Activated CD4-positive, alpha-beta T cell treated with anti-CD3 and anti-CD28 coated beads, Interleukin-2, Interleukin-4, amounts not matched to agents 100 ng/mL and 50 ng/mL, durations not matched to agents 16 hours and 8 hours (primary cell): ENCODE data around the gene DST.

Source experiments
- DNase-seq: peaks from one replicate; pipeline ENCODE4 v3.0.0-alpha.2; 2020; ENCODE audit warnings: low spot score

The DST gene

GRCh38 chr6:56434606-56435005, 208.1 kb downstream of the DST start:
- no peak for DNase-seq

- DNase-seq, result no peak
Observed at GRCh38 chr6:56433119-56433518, 209.6 kb downstream of the DST start.

- DNase-seq, result no peak
Observed at GRCh38 chr6:56432194-56432593, 210.5 kb downstream of the DST start.

DNA sequence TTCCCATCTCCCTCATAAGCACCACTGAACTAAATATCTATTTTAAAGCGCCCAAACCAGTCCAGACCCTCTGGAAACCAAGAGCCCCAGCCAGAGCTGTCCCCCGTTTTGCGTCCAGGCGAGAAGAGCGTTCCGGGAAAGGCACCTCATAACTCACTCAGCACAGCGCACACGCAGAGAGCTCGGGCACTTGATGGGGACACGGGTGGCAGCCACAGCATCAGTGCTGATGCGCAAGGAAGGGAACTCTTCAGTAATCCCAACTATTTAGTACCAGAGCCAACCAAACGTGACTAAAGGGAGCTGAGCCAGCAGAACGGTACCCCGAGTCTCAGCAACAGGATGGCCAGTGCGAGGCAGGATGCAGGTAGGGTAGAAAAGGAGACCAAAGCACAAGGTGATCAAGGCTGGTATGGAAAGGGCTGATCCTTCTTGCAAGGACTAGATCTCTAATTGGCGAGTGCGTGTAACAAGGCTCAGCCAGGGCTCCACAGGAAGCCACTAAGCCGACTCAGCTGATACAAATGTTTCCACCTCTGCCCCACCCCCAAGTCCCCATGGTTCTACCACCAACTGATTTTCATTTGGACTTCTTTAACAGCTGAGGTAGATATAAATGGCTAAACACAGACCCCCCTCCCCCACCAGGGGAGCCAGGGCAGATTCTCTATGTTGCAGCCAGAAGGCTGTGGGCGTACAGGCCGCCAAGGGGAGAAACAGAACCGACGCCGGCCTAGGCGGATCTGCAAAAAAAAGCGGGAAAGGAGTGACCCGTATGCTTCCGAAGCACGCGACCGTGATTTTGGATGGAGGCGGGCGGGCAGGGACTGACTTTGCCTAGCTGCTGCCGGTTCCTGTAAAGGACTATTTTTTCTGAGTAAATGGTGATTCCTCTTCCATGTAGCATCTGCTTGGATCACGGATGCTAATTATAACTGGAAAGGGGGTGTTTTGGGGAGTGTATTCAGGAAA, 211.8 kb downstream of the DST start:
- no peak for DNase-seq

DNA sequence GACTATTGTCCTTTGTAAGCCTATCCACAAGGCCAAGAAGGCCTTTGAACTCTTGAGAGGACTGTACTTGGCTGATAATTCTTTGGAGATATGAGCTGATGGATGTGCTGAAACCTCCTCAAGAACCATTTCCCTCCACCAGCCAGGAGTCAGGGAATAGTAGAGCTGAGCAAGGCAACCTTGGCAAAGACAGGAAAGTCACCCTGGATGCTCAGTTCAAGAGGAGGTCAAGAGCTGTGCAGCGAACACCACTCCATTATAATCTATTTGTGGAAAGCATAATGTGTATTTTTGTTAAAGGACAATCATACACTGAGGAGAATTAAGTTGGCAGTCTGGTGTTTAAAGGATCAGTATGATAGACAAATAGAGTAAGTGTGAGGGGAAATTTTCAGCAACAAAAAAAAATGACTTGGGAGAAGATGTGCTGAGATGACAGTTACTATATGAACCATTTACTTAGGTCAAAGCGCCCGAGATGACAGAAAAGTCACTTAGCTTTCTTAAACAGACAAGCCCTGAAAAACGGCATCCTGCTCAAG, 218.1 kb downstream of the DST start:
- DNase-seq, result no peak

GRCh38 chr6:56424064-56424463, 218.6 kb downstream of the DST start:
- DNase-seq, result no peak

- no peak for DNase-seq
Observed at GRCh38 chr6:56420296-56420695, 222.4 kb downstream of the DST start.

GRCh38 chr6:56419191-56419590, 223.5 kb downstream of the DST start:
- no peak for DNase-seq

DNA sequence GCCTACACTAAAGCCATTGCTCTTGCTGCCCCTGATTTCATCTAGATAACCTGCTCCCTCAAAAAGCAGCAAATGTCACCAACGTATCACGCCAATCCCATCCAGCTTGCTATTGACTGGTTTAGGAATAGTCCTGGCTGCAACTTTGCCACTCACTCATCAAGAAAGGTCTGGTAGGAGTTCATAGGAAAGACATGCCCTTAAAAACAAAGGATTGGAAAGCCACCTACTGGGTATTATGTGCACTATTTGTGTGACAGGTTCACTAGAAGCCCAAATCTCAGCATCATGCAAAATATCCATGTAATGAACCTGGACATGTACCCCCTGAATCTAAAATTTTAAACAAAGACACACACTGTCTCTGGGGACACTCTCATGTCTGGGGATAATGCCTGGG, 224.9 kb downstream of the DST start:
- no peak for DNase-seq

- no peak for DNase-seq
Observed at GRCh38 chr6:56416247-56416646, 226.4 kb downstream of the DST start.

DNA sequence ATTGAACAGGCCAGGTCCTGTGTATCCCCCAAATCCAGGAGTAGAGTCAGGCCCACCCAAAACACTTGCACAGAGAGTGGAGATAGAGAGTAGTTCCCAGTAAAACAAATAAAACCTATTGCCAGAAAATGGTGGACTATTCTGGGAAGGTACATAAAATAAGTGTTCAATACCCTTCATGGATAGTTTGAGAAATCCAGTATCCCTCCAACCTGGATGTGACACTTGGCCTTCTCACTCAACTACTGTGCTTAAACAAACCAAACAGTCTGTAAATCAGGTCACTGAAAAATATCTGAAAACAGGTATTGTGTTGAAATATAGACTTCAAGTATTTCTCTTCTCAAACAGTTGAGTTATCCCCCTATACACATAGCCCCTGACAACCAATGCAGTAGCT, 233.7 kb downstream of the DST start:
- DNase-seq, result no peak
